Fibroblast of pulmonary artery (primary cell): ENCODE data around the gene LSM14B.

ENCODE experiments used
- DNase-seq: peaks from one replicate; pipeline ENCODE4 v3.0.0-alpha.2; 2010; ENCODE audit warnings: low read depth
- H3K4me3 ChIP-seq: replicated peaks from 2 replicates; pipeline ENCODE4 v1.5.1; 2011; ENCODE audit warnings: low read depth, mild to moderate bottlenecking, control low read depth, low read length, moderate library complexity
- CTCF ChIP-seq: IDR thresholded peaks from 2 replicates; pipeline ENCODE4 v1.5.1; 2011; ENCODE audit warnings: mild to moderate bottlenecking, control low read depth, low read length, inconsistent platforms; ENCODE audit errors: missing control alignments

Gene LSM14B

GRCh38 chr20:62141397-62142251 is 19.3 kb downstream of the LSM14B start:
- peak; percentile 54 for TF ChIP-seq CTCF
- H3K4me3 ChIP-seq, result peak overlapping the region; percentile 76
- DNase-seq, result peak; percentile 55

- peak overlapping the region; percentile 76 for H3K4me3 ChIP-seq
- DNase-seq, result no peak
- no peak for TF ChIP-seq CTCF
Observed at GRCh38 chr20:62142252-62143080, 20.2 kb downstream of the LSM14B start.

GRCh38 chr20:62143081-62143956 is 21.0 kb downstream of the LSM14B start, which contains the start of the genes PSMA7 and SS18L1:
TSS of gene PSMA7 (minus strand) at chr20:62143394. CDS start at chr20:62143303, 91 bp downstream.
TSS of gene SS18L1 (plus strand) at chr20:62143769. CDS start at chr20:62143821, 52 bp downstream.
- TF ChIP-seq CTCF, result no peak
- H3K4me3 ChIP-seq, result peak within 1 kb of the TSS; percentile 76
- peak; percentile 88 for DNase-seq

- peak; percentile 68 for DNase-seq
- TF ChIP-seq CTCF, result no peak
- H3K4me3 ChIP-seq, result peak overlapping the region; percentile 71
Observed at GRCh38 chr20:62143957-62144825, 21.9 kb downstream of the LSM14B start.

DNA sequence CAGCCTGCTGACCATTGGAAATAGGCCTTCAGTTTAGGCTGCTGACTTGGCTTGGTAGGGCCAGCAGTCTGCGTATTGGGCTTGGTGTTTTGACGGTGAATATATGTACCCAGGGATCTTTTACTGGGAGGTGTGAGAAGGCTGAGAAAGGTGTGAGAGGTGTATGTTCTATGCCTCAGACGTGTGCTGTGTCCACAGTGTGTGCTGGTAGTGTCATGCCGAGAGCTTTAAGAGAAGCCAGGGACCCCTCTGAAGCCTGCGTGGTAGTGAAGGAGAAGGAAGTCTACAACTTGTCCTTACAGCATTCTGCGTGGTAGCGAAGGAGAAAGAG is 23.4 kb downstream of the LSM14B start:
- no peak overlapping the region for H3K4me3 ChIP-seq
- DNase-seq, result no peak
- TF ChIP-seq CTCF, result no peak
